SIG-M5 treated with dmso at 0.1 percent for 504 hours (cell line): Measurements from ENCODE around the gene SIRT7.
A peak's percentile ranks its signal among the peaks of the same experiment; 100 is the strongest.
"Not testable (repeated sequence)": the region's sequence is repeated elsewhere in the genome, so short reads cannot be mapped to it uniquely, and the experiment has no call there.

Experiments
- DNase-seq: peaks from one replicate; lab custom pipeline; 2025; ENCODE audit not compliant: unreplicated experiment; lab: John Stamatoyannopoulos, UW

The SIRT7 gene

GRCh38 chr17:81921996-81922565 is 4.1 kb upstream of the SIRT7 start:
- peak; percentile 73 for DNase-seq

- DNase-seq = no peak
Measured at GRCh38 chr17:81921537-81921862, 3.5 kb upstream of the SIRT7 start.

DNA sequence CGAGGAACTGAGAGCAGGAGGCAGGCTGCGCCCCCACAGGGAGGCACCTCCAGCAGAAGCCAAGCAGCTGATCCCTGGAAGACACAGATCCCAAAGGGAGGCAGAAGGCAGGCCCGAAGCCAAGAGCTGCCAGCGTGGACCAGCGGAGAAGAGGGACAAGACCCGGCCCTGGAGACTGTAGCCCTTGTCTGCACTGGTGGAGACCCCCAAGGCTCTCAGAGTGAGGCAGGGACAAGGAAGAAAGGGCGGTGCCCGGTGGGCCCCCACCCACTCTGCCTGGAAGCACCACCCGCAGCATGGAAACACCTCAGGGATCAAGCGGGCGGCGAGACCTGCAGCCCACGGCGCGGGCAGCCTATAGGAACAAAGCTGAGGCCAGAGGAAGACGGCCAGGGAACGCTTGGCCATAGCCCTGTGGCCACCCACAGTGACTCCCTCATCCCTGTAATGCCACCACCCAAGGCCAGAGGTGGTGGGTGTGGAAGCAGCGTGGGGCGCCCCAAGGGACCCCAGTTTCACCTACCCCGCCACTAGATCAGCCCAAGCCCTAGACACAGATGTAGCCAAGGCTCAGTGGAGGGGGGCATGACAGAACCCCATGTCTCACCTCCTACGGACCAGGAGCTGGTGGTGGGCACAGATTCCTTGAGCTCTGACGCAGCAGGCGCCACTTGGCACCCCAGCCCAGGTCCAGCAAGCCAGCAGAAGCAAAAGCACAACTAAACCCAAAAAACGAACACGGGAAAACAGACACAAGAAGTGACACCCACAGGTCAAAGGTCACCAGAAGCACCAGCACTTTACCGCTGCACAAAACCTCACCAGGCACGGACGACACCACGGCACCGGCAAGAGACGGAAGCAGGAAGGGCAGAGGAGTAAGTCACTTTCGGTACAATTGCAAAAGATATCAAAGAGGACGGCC is 2.9 kb upstream of the SIRT7 start:
- DNase-seq = peak; percentile 93

- peak; percentile 66 for DNase-seq
Measured at GRCh38 chr17:81918832-81919545, 1.0 kb upstream of the SIRT7 start.

GRCh38 chr17:81918333-81918669 is 325 bp upstream of the SIRT7 start:
- not testable (repeated sequence) for DNase-seq

- peak; percentile 70 for DNase-seq
Measured at GRCh38 chr17:81916234-81917001, 1.6 kb downstream of the SIRT7 start.

- no peak for DNase-seq
Measured at GRCh38 chr17:81915331-81915730, 2.6 kb downstream of the SIRT7 start.

GRCh38 chr17:81914103-81914850 is 3.7 kb downstream of the SIRT7 start:
- DNase-seq = no peak

- DNase-seq = no peak
Measured at GRCh38 chr17:81913394-81914102, 4.4 kb downstream of the SIRT7 start.

DNA sequence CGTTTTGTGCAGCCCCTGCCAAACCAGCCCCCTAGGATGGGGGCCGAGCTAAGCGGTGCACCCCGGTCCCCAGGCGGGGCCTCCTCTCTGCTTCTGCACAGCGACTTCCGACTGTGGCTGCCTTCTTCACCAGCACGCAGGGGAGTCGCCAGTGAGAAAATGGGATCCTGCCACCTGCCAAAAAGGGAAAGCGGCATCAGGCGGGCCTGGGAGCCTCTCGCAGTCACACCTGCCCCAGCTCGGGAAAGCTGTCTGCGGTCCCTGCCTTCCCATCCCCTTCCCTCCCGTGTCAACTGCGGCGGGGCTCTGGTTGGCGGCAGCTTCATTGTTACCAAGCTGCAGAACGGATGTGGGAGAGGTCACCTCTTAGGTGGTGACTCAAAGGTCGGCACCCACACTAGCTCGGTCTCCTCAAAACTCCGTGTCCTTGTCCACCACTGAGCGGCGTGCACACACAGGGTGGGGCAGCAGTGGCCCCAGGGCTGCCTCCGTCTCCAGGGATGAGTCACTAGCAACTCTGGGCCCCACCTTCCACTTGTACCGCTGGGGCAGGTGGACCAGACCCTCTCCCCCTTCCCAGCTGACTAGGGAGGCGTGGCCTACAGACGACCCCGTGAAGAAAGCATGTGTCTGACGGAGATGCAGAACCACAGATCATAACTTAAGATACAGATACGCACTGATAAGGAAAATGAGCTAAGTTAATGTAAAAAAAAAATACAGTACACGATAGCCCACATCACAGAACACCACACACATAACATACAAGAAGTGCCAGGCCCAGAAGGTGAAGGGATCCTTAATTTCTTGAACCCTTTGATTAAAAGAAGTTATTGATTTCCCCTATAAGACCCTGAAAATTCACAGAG is 5.3 kb downstream of the SIRT7 start:
- no peak for DNase-seq

DNA sequence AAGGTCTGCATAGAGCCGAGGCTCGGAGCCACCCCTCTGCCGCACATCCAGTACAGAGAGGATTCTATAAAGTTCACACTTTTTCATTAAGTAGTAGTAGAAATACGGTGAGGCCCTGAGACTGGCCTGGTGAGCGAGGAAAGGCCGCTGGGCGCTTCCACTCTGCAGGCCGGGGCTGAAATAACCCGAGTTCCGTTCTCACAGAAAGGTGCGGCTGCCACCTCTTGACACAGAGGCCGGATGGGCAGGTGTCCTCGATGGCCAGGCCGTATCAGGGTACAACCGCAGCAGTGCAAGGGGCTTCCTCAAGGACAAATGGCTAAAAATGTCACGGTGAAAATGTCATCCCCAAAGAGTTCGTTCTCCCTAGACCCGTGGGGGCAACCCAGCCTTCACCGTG is 6.0 kb downstream of the SIRT7 start:
- DNase-seq = no peak

GRCh38 chr17:81911277-81911961 is 6.6 kb downstream of the SIRT7 start, which contains the start of gene PCYT2:
TSS of gene PCYT2 (minus strand) at chr17:81911399. CDS start at chr17:81911355, 44 bp downstream.
- DNase-seq = peak; percentile 83

DNA sequence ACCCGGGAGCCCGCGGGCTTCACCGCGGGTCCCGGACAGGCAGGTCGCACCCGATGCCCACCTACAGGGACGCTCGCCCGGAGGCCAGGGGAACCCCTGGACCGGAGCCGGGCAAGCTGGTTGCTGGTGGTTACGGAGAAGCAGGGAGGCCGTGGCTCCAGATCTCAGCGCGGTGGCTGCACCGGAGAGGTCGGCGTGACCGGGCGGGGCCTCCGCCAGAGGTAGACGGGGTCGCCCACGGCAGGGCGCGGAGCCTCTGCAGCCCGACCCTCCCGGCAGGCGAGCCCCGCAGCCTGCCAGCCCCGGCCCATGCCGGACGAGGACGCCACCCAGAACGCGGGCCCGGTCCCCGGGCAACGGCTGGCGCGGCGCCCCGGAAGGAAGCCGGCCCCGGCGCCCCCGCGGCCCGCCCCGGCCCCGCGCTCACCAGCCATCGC is 7.1 kb downstream of the SIRT7 start:
- no peak for DNase-seq

- DNase-seq = no peak
Measured at GRCh38 chr17:81909966-81910839, 7.8 kb downstream of the SIRT7 start.

GRCh38 chr17:81909231-81909630 is 8.7 kb downstream of the SIRT7 start:
- DNase-seq = no peak

- DNase-seq = no peak
Measured at GRCh38 chr17:81908793-81909192, 9.2 kb downstream of the SIRT7 start.
